Measurements from ENCODE around the gene ANAPC10.

- TF ChIP-seq CTCF (IDR thresholded peaks at IDR 0.05; ENCODE audit: low read length) (no peak), EZH2 (optimal IDR thresholded peaks at IDR 0.05; ENCODE audit: low read depth, low read length) (no peak), EZH2phosphoT487 (IDR thresholded peaks at IDR 0.05; ENCODE audit: low read length) (no peak)
Measured at GRCh38 chr4:144962300-144962699, 135.7 kb downstream of the ANAPC10 start.
